ENCODE results near the gene NDST4. TPM values are rescaled to one million over a fixed set of nuclear protein-coding genes. Genes with fewer than 3 reads are reported as not detected.

NDST4 gene
- total and polyA plus RNA-seq, 2 of the 4 experiments (the other 2 are of a cell fraction) = not detected

DNA sequence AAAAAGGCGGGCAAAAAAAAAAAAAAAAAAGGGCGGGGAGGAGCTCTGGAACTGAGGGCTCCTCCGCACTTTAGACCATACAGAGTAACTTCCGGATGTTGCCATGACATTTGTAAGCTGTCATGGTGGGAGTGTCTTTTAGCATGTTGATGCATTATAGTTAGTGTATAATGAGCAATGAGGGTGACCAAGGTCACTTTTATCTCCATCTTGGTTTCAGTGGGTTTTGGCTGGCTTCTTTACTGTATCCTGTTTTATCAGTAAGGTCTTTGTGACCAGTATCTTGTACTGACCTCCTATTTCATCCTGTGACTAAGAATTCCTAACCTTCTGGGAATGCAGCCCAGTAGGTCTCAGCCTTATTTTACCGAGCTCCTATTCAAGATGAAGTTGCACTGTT, 321.4 kb downstream of the NDST4 start:
- ATAC-seq (ENCODE audit: low read depth) = no peak
- Histone ChIP-seq H3K9ac (ENCODE audit: low read depth, low read length) (no peak overlapping the region), H3K4me1 (ENCODE audit: control insufficient read depth, insufficient read depth, low read length) (no peaks in the 10 kb centered on the region), H3K56ac (ENCODE audit: extremely low read depth, insufficient read depth, low read length) (no peak overlapping the region), H3K36me3 (ENCODE audit: control insufficient read depth, insufficient read depth, low read length) (no peaks in the 10 kb centered on the region), H3K9me1 (ENCODE audit: insufficient read depth, low read length) (no peaks in the 10 kb centered on the region), H3K18ac (ENCODE audit: low read depth, low read length) (no peak overlapping the region), H3K14ac (replicated peaks; ENCODE audit: low read depth, low read length) (no peak overlapping the region), H4K5ac (ENCODE audit: low read depth, low read length) (no peak overlapping the region), H3K9me3 (ENCODE audit: control insufficient read depth, insufficient read depth, low read length) (no peaks in the 10 kb centered on the region), H2BK120ac (ENCODE audit: low read depth, low read length) (no peak overlapping the region), H3K4me2 (ENCODE audit: low read depth, low read length) (no peak overlapping the region), H4K8ac (ENCODE audit: low read depth in 2 of 2, low read length in 2 of 2) (no peak overlapping the region), H2BK5ac (ENCODE audit: low read depth, low read length, poor library complexity, severe bottlenecking) (no peak overlapping the region), H3K27ac (ENCODE audit: insufficient read depth, low read length) (no peak overlapping the region), H4K91ac (ENCODE audit: insufficient read depth, low read depth, low read length) (no peak overlapping the region), H3K79me1 (ENCODE audit: low read depth in 1 of 2, low read length in 2 of 2) (no peaks in the 10 kb centered on the region), H2BK15ac (ENCODE audit: low read depth, low read length) (no peak overlapping the region), H2BK20ac (ENCODE audit: low read depth, low read length) (no peak overlapping the region), H3K27me3 (ENCODE audit: control insufficient read depth, insufficient read depth, low read length) (no peaks in the 10 kb centered on the region), H4K20me1 (ENCODE audit: insufficient read depth, low read length) (no peaks in the 10 kb centered on the region), H2AFZ (replicated peaks; ENCODE audit: low read length, poor library complexity) (no peak overlapping the region), H3K4ac (ENCODE audit: low read depth, low read length) (no peak overlapping the region), H3K23ac (ENCODE audit: low read depth, low read length) (no peak overlapping the region), H3K4me3 (ENCODE audit: insufficient read depth, low read depth, low read length) (no peak overlapping the region), H2AK5ac (ENCODE audit: low read depth, low read length) (no peak overlapping the region), H2AK9ac (replicated peaks; ENCODE audit: low read depth, low read length, poor library complexity) (no peak overlapping the region)
- no CpG with 5 or more reads among the region's 5 CpGs for WGBS, 2 experiments (ENCODE audit: extremely low coverage in 2 of 2, insufficient read length in 1 of 2)
- no peak for TF ChIP-seq USF2 (IDR thresholded peaks at IDR 0.05; ENCODE audit: low read depth, low read length)
- dilution Hi-C loops (cut with HindIII; ENCODE audit: low sequenced_read_pairs, unreplicated experiment) = no loop called here
- in situ Hi-C loops (cut with MboI; ENCODE audit: low sequenced_read_pairs) = no loop called here
- ChIA-PET CTCF (no interaction called here), POLR2A (ENCODE audit: unreplicated experiment) (no interaction called here)
- no TSS peak for BruUV-seq (replicated peaks)
- no peak for DNase-seq
- intact Hi-C loops (cut with micrococcal nuclease) = no loop called here
